ENCODE results near the gene STIM1.
"Not testable (repeated sequence)": the region's sequence is repeated elsewhere in the genome, so short reads cannot be mapped to it uniquely, and the experiment has no call there.

The STIM1 gene

DNA sequence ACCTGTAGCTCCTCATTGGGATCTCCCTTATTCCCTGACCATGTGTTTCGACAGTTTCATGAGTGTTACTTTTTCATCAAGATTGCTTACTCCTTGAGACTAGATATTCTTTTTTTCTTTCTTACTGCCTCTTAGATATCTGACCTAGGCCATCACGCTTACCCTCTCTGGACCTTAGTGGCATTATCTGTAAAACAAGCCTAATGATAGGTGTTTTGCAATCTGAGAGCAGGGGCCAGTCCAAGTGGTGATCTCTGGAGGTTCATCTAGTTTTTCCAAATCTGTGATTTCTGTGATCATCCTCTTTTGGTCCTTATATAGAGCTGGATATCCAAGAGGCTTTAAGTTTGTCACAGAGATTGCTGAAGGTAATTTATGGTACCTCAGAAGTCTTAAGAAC, 34.5 kb downstream of the STIM1 start:
- DNase-seq: no peak

DNA sequence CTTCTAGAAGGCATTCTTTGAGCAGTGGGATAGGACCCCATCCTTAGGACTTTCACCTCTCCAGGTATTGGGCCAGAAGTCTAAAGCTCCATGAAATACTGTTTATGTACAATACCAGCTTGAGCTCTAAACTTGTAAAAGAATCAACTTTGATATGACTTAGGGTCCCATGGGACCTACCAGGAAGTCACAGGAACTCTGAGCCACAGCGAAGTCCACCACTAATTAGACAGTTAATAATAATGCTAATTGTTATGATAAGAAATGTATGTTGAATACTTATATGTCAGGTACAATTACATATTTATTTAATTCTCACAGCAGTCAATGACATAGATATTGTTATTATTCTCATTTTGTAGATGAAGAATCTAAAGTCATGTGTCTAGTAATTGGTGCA, 35.3 kb downstream of the STIM1 start:
- DNase-seq: no peak

DNA sequence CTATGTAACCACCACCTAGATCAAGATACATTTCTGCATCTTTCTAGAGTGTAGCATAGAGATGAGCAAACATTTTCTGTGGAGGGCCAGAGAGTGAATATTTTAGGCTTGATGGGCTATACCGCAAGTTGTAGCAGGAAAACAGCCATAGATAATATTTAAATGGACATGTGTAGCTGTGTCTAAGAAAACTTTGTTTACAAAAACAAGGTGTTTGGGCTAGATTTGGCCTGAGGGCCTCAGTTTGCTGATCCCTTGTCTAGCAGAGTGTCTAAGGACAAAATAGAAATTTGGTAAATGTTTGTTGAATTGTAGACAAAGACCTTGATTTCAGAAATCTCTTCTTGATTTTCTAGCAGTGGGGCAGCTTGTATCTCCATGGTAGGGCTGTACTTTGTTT, 36.3 kb downstream of the STIM1 start:
- DNase-seq: no peak

DNA sequence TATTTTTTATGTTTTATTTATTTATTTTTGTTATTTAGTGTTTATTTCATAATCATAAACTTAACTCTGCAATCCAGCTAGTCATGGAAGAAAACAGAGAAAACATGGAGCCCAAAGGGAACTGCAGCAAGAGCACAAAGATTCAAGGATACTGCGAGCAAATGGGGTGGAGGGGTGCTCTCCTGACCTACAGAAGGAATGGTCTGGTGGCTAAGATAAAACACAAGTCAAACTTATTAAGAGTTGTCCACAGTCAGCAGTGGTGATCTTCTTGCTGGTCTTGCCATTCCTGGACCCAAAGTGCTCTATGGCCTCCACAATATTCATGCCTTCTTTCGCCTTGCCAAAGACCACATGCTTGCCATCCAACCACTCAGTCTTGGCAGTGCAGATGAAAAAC, 36.7 kb downstream of the STIM1 start:
- DNase-seq: no peak

DNA sequence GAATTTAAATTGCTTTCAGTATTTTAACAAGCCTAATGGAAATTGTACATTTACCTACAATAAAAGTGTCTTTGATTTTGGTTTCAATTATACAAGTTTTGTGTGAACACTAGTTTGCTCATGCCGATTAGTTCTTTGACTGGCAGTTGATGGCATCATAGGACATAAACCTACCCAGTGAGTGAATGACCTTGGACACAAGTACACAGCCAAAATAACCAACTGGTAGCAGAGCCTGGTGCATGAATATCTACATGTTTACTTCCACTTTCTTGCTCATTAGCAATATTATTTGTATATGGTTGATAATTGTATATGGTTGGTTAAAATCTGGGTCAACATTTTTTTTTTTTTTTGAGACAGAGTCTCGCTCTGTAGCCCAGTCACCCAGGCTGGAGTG, 37.8 kb downstream of the STIM1 start:
- DNase-seq: no peak

DNA sequence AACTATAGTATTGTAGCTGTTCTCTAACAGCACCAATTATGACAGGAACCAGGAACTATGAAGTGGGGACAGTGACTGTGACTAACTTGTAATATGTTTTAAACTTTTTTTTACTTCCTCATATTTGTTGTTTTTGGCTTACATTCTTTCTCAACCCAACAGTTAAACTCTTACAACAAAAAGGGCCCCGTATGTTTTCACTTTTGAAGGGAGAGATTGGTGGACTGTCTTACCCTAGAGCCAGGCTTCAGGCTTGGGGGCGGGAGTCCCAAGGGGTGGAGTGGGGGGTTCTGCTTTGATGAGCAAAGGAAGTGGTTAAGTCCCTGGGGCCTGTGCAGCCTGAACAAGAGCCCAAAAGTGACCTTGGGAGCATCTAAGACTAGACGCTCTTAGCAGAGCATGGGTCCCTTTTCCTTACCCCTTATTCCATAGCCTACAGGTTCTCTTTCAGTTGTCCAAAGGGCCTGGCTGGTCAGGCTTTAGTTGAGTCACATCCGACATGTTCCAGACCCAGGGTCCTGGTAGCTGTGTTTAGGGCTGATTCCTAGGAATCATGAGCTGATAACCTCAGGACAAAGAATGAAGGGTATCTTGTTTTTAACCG, 38.8 kb downstream of the STIM1 start:
- no peak for DNase-seq

DNA sequence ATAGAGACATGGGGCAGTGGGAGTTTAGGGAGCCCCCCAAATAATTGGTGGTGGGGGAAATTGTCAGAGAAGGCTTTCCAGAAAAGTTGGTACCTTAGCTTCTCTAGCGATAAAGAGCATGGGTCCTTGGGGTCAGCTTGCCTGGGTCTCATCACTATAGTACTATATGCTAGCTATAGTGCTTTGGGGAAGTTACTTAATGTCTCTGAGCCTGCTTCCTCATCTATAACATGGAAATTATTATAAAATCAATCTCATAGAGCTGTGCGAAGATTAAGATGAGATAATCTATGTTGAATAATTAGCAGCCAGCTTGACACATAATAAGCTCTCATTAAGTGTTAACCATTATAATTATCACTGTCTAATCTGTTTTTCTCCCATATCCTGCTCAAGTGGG, 41.2 kb downstream of the STIM1 start:
- no peak for DNase-seq

DNA sequence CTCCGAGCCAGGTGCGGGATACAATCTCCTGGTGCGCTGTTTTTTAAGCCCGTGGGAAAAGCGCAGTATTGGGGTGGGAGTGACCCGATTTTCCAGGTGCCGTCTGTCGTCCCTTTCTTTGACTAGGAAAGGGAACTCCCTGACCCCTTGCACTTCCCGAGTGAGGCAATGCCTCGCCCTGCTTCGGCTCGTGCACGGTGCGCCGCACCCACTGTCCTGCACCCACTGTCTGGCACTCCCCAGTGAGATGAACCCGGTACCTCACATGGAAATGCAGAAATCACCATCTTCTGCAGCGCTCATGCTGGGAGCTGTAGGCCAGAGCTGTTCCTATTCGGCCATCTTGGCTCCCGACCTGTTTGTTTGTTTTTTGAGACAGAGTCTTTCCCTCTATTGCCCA, 44.8 kb downstream of the STIM1 start:
- not testable (repeated sequence) for DNase-seq

DNA sequence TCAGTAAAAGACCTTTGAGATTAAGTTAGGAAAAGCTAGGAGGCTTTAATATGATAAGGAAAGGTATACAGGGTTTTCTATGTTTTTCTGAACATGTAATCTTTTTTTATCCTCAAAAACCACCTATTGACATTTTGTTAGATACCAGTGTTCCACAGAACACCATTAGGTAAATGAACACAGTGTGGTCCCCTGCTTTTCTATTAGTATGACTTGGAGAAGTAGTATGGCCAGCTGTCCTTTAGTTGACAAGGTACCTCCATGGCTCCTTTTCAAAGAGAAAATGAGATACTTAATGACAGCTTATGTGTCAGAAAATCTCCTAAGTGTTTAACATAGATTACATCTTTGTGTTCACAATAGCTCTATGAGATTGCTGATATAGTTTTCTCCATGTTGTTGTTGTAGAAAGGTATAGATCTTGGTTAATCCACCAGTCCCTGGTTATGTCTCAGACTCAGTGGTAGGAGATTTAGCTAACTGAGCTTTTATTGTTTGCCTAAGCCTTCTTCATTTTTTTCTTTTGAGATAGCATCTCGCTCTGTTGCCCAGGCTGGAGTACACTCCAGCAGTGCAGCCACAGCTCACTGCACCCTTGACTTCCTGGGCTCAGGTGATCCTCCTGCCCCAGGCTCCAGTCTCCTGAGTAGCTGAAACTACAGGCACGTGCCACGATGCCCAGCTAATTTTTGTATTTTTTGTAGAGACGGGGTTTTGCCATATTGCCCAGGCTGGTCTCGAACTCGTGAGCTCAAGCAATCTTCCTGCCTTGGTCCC, 46.0 kb downstream of the STIM1 start:
- no peak for DNase-seq

DNA sequence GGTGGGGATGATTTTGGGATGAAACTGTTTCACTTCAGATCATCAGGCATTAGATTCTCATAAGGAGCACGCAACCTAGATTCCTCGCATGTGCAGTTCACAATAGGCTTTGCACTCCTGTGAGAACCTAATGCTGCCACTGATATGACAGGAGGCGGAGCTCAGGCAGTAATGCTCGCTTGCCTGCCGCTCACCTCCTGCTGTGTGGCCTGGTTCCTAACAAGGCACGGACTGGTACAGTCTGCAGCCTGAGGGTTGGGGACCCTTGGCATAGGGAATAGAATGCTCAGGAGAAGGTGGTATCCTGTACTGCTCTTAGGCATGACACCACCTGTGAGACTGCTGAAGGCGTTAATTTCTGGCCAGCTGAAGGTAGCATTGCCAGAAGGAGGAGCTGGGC, 47.0 kb downstream of the STIM1 start:
- no peak for DNase-seq

DNA sequence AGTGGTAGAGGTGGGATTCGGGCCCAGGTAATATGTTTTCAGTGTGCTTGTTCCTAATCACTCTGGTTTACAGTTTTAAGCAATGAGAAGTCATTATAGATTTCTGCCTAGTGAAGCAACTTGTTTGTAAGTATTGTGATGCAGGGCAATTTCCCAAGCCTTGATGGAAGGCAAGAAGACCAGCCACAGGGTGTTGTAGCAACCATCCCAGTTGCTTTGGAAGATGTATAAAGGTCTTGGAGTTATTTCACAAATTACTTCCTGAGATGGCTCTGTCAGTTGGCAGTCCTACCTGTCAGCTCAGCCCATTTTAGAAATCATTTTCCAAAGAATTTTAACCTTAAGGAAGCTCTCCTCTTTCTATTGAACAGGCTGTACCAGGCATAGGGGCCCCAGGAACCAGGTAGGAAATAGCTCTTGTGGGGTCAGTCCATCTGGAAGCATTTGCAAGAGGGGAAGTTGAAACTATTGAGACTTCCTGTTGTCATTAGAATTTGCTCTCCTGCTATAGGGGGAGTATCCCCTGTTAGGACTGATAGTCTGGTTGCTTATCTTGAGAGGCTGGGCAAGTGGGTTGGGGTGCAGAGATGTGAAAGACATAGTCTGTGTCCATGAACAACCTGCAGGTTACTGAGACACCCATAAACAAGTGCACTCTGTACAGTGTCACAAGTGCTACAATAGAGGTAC, 47.9 kb downstream of the STIM1 start:
- no peak for DNase-seq

DNA sequence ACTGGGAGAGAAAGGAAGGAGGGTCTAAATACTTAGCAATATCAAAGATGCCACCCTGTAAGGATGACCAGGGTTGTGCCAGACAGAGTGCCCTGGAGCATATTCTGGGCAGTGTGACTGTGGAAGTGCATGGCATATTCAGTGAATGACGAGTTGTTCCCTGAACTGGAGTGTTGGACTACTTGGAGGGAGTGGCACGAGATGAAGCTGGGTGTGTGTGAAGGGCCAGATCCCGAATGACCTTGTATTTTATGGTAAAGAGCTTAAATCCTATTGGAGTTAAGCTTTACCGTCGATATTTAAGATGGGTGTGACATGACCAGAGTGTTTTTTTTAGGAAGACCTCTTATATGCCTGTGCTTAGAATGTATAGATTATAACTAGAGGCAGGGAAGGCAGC, 48.8 kb downstream of the STIM1 start:
- no peak for DNase-seq

DNA sequence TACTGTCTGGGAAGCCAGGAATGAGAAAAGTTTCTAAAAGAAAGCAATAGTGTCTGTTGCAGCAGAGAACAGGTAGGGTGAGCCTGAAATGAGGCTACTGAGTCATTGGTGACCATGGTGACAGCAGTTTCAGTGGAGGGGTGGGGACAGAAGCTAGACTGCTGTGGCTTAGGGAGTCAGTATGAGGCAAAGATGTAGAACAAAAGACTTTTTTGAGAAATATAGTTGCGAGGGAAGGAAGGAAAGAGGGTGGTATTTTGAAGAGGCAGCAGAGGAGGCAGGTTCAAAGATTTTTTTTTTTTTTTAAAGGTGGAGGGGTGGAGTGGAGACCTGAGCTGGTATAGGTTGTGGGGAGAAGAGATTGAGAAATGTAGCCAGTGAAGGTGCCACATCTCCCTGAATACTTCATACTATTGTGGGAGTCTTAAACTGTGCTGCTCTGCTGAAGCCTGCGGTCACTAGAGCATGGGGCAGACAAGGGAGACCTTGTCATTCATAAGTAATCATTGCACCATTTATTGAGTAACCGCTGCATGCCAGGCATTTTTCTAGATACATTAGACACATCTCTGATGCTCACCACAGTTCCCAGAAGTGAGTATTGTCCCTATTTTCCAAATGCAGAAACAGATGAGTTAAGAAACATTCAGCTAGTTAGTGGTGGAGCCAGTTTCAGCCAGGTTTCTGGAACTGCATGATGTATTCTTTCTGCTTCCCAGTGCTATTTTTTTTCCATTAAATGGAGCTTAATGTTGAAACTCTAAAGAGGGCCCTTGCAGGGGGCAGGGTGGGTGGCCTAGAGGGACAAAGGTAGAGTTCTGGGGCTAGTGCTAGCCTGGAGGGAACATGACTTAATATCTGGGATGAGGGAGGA, 49.9 kb downstream of the STIM1 start:
- peak; percentile 99 for DNase-seq

DNA sequence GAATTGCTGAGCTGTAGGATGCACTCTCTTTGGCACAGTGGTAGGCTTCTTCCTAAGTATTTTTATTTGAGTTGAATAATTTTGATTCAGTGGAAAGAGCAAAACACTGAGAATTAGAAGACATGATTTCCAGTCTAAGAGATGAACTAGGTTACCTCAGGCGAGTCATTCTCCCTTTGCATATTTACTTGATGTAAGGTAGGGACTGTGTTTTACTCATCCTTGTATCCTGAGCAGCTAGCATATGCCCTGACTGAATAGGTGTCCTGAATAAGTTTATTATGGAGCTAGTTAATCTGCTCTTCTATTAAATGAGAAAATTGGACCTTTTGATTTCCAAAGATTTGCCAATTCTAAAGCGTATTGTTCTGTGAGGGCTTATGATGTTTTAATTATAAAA, 50.7 kb downstream of the STIM1 start:
- peak; percentile 60 for DNase-seq

DNA sequence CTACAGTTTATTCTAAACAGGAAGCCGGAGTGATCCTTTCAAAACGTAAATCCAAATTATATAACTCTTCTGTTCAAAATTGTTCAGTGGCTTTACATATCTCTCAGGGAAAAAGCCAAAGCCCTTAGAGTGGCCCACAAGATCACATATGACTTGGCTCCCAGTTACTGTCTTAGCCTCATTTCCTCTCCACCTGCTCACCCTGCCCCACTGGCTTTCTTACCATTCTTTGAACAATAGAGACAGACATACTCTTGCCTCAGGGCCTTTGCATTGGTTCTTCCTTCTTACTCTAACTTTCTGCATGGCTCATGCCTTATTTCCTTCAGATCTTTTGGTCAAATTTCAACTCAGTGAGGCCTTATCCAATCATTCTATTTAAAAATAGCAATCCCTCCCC, 52.1 kb downstream of the STIM1 start:
- no peak for DNase-seq

DNA sequence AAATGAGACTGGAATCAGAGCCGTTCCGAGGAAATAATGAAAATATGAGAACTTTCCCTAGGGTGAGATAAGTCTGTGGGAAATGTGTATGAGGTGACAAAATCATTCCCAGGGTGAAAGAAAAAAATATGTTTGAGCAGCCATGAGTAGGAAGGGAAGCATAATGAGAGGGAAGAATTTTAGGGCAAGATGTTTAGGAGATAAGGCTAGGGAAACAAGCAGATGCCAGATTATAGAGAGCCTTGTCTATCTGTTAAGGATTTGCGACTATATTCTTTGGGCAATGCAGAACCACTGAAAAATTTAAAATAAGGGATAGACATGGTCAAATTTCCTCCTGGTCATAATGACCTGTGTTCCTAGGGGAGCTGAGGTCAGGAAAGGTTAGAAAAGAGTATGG, 54.4 kb downstream of the STIM1 start:
- no peak for DNase-seq

DNA sequence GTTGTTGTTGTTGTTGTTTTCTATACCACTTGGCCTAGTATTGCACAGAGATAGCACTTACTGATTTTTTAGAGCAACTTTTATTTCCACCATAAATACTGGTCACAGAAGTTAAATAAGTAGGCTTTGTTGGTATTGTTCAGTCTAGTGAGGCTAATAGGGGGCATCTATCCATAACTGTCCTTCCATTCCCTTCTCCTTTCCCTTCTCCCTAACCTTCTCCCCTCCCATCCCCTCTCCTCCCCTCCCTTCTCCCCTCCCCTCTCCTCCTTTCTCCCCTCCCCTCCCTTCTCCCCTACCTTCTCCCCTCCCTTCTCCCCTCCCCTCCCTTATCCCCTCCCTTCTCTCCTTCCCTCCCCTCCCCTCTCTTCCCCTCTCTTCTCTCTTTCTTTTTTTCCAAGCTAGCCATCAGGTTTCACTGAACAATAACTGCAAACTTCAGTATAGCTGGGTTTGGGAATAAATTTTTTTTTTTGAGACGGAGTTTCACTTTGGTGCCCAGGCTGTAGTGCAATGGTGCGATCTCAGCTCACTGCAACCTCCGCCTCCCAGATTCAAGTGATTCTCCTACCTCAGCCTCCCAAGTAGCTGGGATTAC, 56.5 kb downstream of the STIM1 start:
- no peak for DNase-seq

DNA sequence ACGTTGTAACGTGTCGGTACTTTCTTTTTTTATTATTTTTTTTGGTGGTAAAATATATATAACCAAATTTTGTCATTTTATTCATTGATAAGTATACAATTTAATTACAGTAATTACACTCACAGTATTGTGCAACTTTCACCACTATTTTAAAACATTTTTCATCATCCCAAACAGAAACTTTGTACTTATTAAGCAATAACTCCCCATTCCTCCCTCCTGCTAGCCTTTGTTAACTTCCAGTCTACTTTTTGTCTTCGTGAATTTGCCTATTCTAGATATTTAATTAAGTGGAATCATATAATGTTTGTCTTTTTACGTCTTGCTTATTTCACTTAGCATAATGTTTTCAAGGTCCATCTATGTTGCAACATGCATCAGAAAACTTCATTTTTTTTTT, 58.5 kb downstream of the STIM1 start:
- no peak for DNase-seq

DNA sequence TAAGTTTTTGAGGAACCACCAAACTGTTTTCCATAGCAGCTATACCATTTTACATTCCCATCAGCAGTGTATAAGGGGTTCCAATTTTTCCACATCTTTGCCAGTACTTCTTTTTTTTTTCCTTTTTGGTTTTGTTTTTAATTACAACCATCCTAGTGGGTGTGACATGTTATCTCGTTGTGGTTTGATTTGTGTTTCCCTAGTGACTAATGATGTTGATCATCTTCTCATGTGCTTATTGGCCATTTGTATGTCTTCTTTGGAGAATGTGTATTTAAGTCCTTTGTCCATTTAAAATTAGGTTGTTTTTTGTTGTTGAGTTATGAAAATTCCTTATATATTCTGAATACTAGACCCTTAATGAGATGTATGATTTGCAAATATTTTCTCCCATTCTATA, 59.3 kb downstream of the STIM1 start:
- no peak for DNase-seq

DNA sequence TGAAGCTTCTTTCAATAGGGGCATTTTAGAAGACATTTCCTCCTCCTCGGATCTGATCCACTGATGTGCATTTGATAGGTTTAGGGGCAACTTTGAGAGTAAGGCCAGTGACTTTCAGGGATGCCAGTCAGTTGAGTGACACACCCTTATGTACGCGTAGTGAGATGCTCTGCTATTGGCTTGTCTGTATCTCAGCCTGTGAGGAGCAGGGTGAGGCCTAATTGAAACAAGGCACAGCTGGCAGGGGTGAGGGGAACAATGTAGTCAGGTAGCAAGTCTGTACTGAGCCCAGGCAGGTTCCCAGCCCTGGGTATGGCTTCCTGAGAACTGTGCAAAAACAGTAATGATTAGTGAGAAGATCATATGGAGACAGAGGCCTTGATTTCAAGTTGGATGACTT, 61.5 kb downstream of the STIM1 start:
- no peak for DNase-seq

DNA sequence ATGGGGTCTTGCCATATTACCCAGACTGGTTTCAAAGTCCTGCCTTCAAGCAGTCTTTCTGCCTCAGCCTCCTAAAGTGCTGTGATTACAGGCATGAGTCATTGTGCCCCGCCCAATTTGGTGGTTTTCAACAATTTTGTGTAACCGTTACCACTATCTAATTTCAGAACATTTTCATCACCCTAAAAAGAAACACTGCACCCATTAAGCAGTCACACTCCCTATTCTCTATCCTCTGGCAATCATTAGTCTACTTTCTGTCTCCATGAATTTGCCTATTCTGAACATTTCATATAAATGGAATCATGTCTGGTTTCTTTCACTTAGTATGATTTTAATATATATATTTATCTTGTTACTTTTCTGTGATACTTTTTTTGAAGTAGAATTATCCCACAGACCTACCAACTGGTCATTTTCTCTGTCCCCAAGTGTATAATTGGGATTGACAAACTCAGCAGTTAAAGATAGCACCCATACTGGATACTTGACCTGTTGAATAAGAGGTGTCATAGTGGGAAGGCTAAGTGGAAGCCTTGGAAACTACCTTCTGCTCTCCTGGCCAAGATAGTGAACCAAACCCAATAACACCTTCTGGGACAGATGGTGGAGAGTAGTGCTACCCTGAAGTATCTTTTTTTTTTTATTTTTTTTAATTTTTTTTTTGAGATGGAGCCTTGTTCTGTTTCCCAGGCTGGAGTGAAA, 64.8 kb downstream of the STIM1 start:
- no peak for DNase-seq

DNA sequence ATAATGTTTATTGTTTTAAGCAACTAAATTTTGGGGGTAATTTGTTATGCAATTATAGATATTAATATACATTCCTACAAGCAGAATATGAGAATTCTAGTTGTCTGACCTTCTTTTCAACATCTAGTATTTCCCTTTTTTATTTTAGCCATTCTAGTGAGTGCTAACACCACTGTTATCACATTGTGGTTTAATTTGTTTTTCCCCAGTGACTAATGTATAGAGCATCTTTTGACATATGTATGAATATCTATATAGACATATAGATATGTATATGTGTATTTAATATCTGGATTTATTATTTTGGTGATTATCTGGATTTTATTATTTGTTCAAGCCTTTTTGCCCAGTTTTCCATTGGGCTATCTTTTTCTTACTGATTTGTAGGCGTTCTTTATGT, 66.6 kb downstream of the STIM1 start:
- DNase-seq: no peak
